ENCODE results near the gene NCOA7. TPM values are rescaled to one million over a fixed set of nuclear protein-coding genes. Genes with fewer than 3 reads are reported as not detected.

NCOA7 gene
- polyA plus RNA-seq, 1 of the 3 experiments (the other 2 are of a cell fraction), result 16.3 TPM

GRCh38 chr6:125841356-125842090, 50.8 kb downstream of the NCOA7 start:
- Histone ChIP-seq H4K20me1 (ENCODE audit: insufficient read depth) (no peaks in the 10 kb centered on the region), H3K9me3 (no peaks in the 10 kb centered on the region), H3K9me2 (no peaks in the 10 kb centered on the region), H3K4me3 (ENCODE audit: low read depth in 2 of 2, low read length in 1 of 2) (no peak overlapping the region), H3K4me2 (no peak overlapping the region), H3K79me2 (ENCODE audit: insufficient read depth) (0 out of 2 replicates have a peak, but pooled peaks cover 5% of the 10 kb centered on the region), H3K27ac (ENCODE audit: low read depth in 2 of 2, low read length in 1 of 2) (no peak overlapping the region), H3K27me3 (ENCODE audit: insufficient read depth) (no peaks in the 10 kb centered on the region), H3F3A (replicated peaks; ENCODE audit: insufficient read depth) (no peaks in the 10 kb centered on the region), H3K9ac (no peak overlapping the region), H2AFZ (ENCODE audit: low read depth) (no peak overlapping the region), H3K4me1 (ENCODE audit: control insufficient read depth in 1 of 2, insufficient read depth in 2 of 2, low read depth in 1 of 2, low read length in 1 of 2) (peaks cover 0 to 10% of the 10 kb centered on the region in 2 experiments; a peak in 2 of 4 replicates), H3K36me3 (replicated peaks in 1 of 2; ENCODE audit: control insufficient read depth in 1 of 2, insufficient read depth in 2 of 2, low read length in 1 of 2) (no peaks in the 10 kb centered on the region)
- no peak for DNase-seq
- WGBS (ENCODE audit: low lambda C conversion rate), result 98% methylated on average over 5 of the region's 5 CpGs
- ChIA-PET CTCF (no interaction called here), POLR2A (no interaction called here)
- TF ChIP-seq MAX (IDR thresholded peaks at IDR 0.05; ENCODE audit: low read depth) (no peak), MEF2A (IDR thresholded peaks at IDR 0.05; ENCODE audit: borderline replicate concordance, low read depth) (no peak), RAD21 (IDR thresholded peaks at IDR 0.05; ENCODE audit: low read length) (no peak)
- TF ChIP-seq, protein P1, sequence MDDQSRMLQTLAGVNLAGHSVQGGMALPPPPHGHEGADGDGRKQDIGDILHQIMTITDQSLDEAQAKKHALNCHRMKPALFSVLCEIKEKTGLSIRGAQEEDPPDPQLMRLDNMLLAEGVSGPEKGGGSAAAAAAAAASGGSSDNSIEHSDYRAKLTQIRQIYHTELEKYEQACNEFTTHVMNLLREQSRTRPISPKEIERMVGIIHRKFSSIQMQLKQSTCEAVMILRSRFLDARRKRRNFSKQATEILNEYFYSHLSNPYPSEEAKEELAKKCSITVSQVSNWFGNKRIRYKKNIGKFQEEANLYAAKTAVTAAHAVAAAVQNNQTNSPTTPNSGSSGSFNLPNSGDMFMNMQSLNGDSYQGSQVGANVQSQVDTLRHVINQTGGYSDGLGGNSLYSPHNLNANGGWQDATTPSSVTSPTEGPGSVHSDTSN (IDR thresholded peaks at IDR 0.05), result no peak
- TF ChIP-seq, protein P2, sequence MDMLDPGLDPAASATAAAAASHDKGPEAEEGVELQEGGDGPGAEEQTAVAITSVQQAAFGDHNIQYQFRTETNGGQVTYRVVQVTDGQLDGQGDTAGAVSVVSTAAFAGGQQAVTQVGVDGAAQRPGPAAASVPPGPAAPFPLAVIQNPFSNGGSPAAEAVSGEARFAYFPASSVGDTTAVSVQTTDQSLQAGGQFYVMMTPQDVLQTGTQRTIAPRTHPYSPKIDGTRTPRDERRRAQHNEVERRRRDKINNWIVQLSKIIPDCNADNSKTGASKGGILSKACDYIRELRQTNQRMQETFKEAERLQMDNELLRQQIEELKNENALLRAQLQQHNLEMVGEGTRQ (IDR thresholded peaks at IDR 0.05; ENCODE audit: borderline replicate concordance, low read depth, low read length), result no peak

DNA sequence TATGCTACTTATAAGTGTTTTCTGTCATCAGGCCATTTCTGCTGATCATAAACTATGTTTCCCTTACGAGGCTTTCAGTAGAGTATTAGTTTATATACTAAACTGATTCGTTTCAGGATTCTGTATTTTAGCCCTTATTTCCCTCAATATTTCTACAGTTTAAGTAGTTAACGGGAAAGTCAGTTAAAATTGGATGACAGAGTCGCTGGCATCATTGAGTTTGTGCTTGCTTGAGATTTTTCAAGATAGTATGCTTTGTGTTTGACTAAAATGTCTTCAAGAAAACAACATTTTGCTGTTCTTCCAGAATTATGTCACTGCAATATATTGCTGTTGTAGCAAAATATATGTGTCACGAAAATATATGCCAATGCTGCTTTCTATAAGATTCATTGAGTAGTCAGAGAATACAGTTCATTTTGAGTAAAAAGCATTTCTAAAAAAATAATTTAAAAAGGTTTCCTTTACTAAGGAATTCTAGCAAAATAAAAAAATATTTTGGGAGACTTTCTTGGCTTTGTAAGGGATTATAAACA, 51.4 kb downstream of the NCOA7 start:
- H3K4me3 ChIP-seq (ENCODE audit: low read depth in 2 of 2, low read length in 1 of 2), result no peak overlapping the region
- TF ChIP-seq NRF1 (IDR thresholded peaks at IDR 0.05; ENCODE audit: low read depth, low read length) (no peak), USF1 (IDR thresholded peaks at IDR 0.05; ENCODE audit: borderline replicate concordance, low read depth) (no peak), MXI1 (IDR thresholded peaks at IDR 0.05; ENCODE audit: low read depth, low read length) (no peak), REST (IDR thresholded peaks at IDR 0.05; ENCODE audit: low read depth, low read length) (no peak), MEF2A (IDR thresholded peaks at IDR 0.05; ENCODE audit: borderline replicate concordance, low read depth) (no peak), YY1 (IDR thresholded peaks at IDR 0.05; ENCODE audit: low read depth) (no peak), TEAD4 (IDR thresholded peaks at IDR 0.05; ENCODE audit: borderline replicate concordance, insufficient read depth) (no peak), EZH2phosphoT487 (IDR thresholded peaks at IDR 0.05; ENCODE audit: borderline replicate concordance, low read depth) (no peak), POLR2AphosphoS5 (IDR thresholded peaks at IDR 0.05; ENCODE audit: low read depth, low read length) (no peak), TAF1 (IDR thresholded peaks at IDR 0.05; ENCODE audit: borderline replicate concordance, low read depth, low read length) (no peak), GATA2 (CRISPR knock-in tag; IDR thresholded peaks at IDR 0.05) (no peak), RCOR1 (IDR thresholded peaks at IDR 0.05; ENCODE audit: low read length) (no peak), RFX5 (IDR thresholded peaks at IDR 0.05; ENCODE audit: low read length) (no peak)
- TF ChIP-seq, protein P2 (IDR thresholded peaks at IDR 0.05; ENCODE audit: borderline replicate concordance, low read depth, low read length), result no peak
- no peak overlapping the region for H2AFZ ChIP-seq (ENCODE audit: low read depth)
- no peaks in the 10 kb centered on the region for H3K36me3 ChIP-seq (replicated peaks in 1 of 2; ENCODE audit: control insufficient read depth in 1 of 2, insufficient read depth in 2 of 2, low read length in 1 of 2)
- WGBS (ENCODE audit: low lambda C conversion rate), result 95% methylated on average over 5 of the region's 5 CpGs
- no peaks in the 10 kb centered on the region for H3K9me2 ChIP-seq
- H3K9ac ChIP-seq, result no peak overlapping the region
- no peak overlapping the region for H3K27ac ChIP-seq (ENCODE audit: low read depth in 2 of 2, low read length in 1 of 2)
- ChIA-PET CTCF (interaction anchor here (1.2 kb wide), 1 partner anchor 114 kb away, joined by 3 read pairs; no protein-coding TSS in a partner anchor), POLR2A (no interaction called here)
- 0 out of 2 replicates have a peak, but pooled peaks cover 5% of the 10 kb centered on the region for H3K79me2 ChIP-seq (ENCODE audit: insufficient read depth)
- no peaks in the 10 kb centered on the region for H4K20me1 ChIP-seq (ENCODE audit: insufficient read depth)
- peaks cover 0 to 11% of the 10 kb centered on the region in 2 experiments; a peak in 2 of 4 replicates for H3K4me1 ChIP-seq (ENCODE audit: control insufficient read depth in 1 of 2, insufficient read depth in 2 of 2, low read depth in 1 of 2, low read length in 1 of 2)
- DNase-seq, result no peak
- no peaks in the 10 kb centered on the region for H3F3A ChIP-seq (replicated peaks; ENCODE audit: insufficient read depth)
- H3K4me2 ChIP-seq, result no peak overlapping the region
- no peaks in the 10 kb centered on the region for H3K27me3 ChIP-seq (ENCODE audit: insufficient read depth)
- H3K9me3 ChIP-seq, result no peaks in the 10 kb centered on the region

Data from SK-N-SH (cell line).